BLaER1 (cell line): Measurements from ENCODE around the gene SELL.
"Not testable (repeated sequence)": the region's sequence is repeated elsewhere in the genome, so short reads cannot be mapped to it uniquely, and the experiment has no call there.

Experiments
- H3K27ac ChIP-seq: shearing (Covaris generic); formaldehyde crosslinking; 2 replicates; pipeline ENCODE4 v1.8.1; 2022
- H3K27me3 ChIP-seq: shearing (Covaris generic); formaldehyde crosslinking; 2 replicates; pipeline ENCODE4 v1.8.1; 2022
- H3K36me3 ChIP-seq: shearing (Covaris generic); formaldehyde crosslinking; 2 replicates; pipeline ENCODE4 v1.8.1; 2022
- H3K4me1 ChIP-seq: shearing (Covaris generic); formaldehyde crosslinking; 2 replicates; pipeline ENCODE4 v1.8.1; 2022
- H3K4me2 ChIP-seq: shearing (Covaris generic); formaldehyde crosslinking; 2 replicates; pipeline ENCODE4 v1.8.1; 2022
- H3K4me3 ChIP-seq: shearing (Covaris generic); formaldehyde crosslinking; 2 replicates; pipeline ENCODE4 v1.8.1; 2022
- H3K9ac ChIP-seq: shearing (Covaris generic); formaldehyde crosslinking; 2 replicates; pipeline ENCODE4 v1.8.1; 2022
- H3K9me3 ChIP-seq: shearing (Covaris generic); formaldehyde crosslinking; 2 replicates; pipeline ENCODE4 v1.8.1; 2022
- H4K20me1 ChIP-seq: shearing (Covaris generic); formaldehyde crosslinking; 2 replicates; pipeline ENCODE4 v1.8.1; 2022
- Cebpa-rat ChIP-seq: shearing (Covaris generic); IDR thresholded peaks from 2 replicates; pipeline ENCODE4 v1.8.1; 2022

SELL gene

GRCh38 chr1:169731446-169731845 lies 20.0 kb upstream of the SELL start:
- TF ChIP-seq Cebpa-rat, result no peak
- Histone ChIP-seq H4K20me1 (no peaks in the 10 kb centered on the region), H3K27ac (no peak overlapping the region), H3K36me3 (no peaks in the 10 kb centered on the region), H3K4me3 (no peak overlapping the region), H3K27me3 (no peaks in the 10 kb centered on the region), H3K4me1 (no peaks in the 10 kb centered on the region), H3K9ac (no peak overlapping the region), H3K9me3 (no peaks in the 10 kb centered on the region), H3K4me2 (no peak overlapping the region)

DNA sequence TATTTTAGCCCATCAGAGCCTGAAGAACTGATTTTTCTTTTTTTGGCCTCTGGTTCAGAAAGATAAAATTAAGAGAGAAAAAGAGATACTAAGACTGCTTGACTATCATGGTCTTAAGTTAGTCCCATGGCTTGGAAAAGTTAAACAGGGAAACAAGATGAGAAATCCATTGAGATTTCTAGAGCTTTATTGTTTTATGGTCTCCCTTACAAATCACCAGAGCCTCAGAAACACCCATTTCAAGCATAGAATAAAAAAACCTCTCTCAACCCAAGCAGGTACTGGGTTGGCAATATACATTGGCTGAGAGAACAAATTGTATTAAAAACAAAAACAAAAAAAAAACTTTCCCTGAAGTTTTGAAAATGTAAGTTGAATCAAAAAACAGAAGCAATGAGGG lies 18.6 kb upstream of the SELL start:
- Histone ChIP-seq H3K4me2 (no peak overlapping the region), H3K27me3 (no peaks in the 10 kb centered on the region), H3K9ac (no peak overlapping the region), H3K9me3 (no peaks in the 10 kb centered on the region), H4K20me1 (no peaks in the 10 kb centered on the region), H3K4me1 (no peaks in the 10 kb centered on the region), H3K4me3 (no peak overlapping the region), H3K27ac (no peak overlapping the region), H3K36me3 (no peaks in the 10 kb centered on the region)
- TF ChIP-seq Cebpa-rat, result no peak

- no peaks in the 10 kb centered on the region for H3K36me3 ChIP-seq
- no peaks in the 10 kb centered on the region for H3K27me3 ChIP-seq
- no peaks in the 10 kb centered on the region for H3K4me1 ChIP-seq
- H3K9me3 ChIP-seq, result no peaks in the 10 kb centered on the region
- no peak for TF ChIP-seq Cebpa-rat
- no peak overlapping the region for H3K4me3 ChIP-seq
- no peaks in the 10 kb centered on the region for H4K20me1 ChIP-seq
- H3K9ac ChIP-seq, result no peak overlapping the region
- H3K27ac ChIP-seq, result no peak overlapping the region
- no peak overlapping the region for H3K4me2 ChIP-seq
These were observed 15.9 kb upstream of the SELL start for GRCh38 chr1:169727307-169727706.

DNA sequence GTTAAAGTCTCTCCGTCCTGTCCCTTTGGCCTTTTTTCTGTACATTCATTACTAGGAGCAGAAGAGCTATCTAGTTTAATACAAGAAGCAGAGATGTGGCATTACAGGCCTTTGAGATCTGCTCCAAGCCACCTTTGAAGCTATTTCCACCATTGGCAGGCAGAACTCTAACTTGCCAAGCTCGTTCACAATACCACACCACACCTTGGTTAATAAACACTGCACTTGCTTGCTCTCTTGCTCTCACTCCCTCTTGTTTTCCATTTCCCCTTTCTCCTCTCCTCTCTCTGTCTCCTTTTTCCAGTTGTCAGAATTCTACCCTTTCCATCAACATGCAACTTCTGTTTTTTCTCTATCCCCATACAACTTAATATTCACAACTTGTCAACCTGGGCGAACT lies 15.4 kb upstream of the SELL start:
- Histone ChIP-seq H3K4me3 (no peak overlapping the region), H3K4me1 (no peaks in the 10 kb centered on the region), H3K9ac (no peak overlapping the region), H3K27ac (no peak overlapping the region), H4K20me1 (no peaks in the 10 kb centered on the region), H3K27me3 (no peaks in the 10 kb centered on the region), H3K9me3 (no peaks in the 10 kb centered on the region), H3K36me3 (no peaks in the 10 kb centered on the region), H3K4me2 (no peak overlapping the region)
- TF ChIP-seq Cebpa-rat, result no peak

DNA sequence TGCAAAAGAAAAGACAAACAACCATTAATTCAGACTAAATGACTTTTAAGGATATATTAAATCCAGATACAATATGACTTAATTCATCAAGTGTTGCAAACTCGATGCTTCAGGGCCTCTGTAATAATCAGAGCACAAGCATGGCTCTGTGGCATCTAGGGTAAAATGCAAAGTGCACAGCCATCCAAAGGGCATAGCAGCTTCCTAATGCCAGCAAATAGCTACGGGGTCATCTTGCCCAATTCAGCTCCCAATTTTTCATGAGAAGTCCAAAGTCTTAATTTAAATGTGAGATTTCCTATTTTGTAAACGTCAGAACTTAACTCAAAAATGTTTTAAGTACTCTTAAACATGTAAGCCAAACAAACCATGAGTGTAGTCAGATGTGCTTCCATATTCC lies 14.5 kb upstream of the SELL start:
- no peak for TF ChIP-seq Cebpa-rat
- Histone ChIP-seq H3K9ac (no peak overlapping the region), H4K20me1 (no peaks in the 10 kb centered on the region), H3K36me3 (no peaks in the 10 kb centered on the region), H3K27me3 (no peaks in the 10 kb centered on the region), H3K9me3 (no peaks in the 10 kb centered on the region), H3K4me2 (no peak overlapping the region), H3K27ac (no peak overlapping the region), H3K4me1 (no peaks in the 10 kb centered on the region), H3K4me3 (no peak overlapping the region)

DNA sequence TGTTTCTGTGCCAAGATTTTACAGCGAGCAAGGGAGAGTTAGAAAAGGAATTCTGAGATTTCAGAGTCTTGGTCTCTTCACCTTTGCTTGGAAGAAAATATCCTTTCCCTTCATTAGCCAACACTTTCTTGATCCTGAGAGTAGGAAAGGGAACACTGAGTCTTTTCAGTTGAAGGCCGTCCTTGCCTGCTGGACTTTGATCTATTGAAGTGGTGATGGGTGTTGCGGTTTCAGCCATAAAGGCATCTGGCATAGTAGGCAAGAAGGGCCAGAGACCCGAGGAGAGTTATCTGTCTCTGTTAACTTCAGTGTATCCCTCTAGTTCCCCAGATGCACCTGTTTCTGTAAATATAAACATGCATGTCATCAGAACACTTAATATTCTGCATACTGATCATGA lies 12.7 kb upstream of the SELL start:
- Histone ChIP-seq H3K27ac (no peak overlapping the region), H3K9me3 (no peaks in the 10 kb centered on the region), H3K9ac (no peak overlapping the region), H3K36me3 (no peaks in the 10 kb centered on the region), H3K4me3 (no peak overlapping the region), H4K20me1 (no peaks in the 10 kb centered on the region), H3K4me1 (no peaks in the 10 kb centered on the region), H3K4me2 (no peak overlapping the region), H3K27me3 (no peaks in the 10 kb centered on the region)
- no peak for TF ChIP-seq Cebpa-rat

DNA sequence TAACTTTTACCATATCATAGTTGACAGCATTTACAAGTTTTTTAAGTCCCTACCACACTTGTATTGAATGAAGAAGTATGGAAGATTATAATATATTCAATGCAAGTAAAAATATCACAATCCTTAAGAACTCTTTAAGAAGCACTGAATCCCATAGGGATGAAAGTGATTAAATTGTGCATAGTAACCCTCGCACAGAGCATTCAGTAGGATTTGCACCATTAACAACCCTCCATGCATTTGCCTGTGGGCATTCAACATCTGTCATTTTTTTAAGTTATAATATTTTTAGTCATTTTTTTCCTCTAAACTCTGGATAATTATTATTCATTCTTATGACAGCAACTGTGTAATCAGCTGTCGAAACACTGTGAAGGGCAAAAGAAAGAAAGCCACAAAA lies 12.3 kb upstream of the SELL start:
- H4K20me1 ChIP-seq, result no peaks in the 10 kb centered on the region
- no peak overlapping the region for H3K9ac ChIP-seq
- no peaks in the 10 kb centered on the region for H3K4me1 ChIP-seq
- no peak for TF ChIP-seq Cebpa-rat
- H3K4me3 ChIP-seq, result no peak overlapping the region
- H3K27me3 ChIP-seq, result no peaks in the 10 kb centered on the region
- no peak overlapping the region for H3K4me2 ChIP-seq
- no peaks in the 10 kb centered on the region for H3K9me3 ChIP-seq
- no peaks in the 10 kb centered on the region for H3K36me3 ChIP-seq
- no peak overlapping the region for H3K27ac ChIP-seq

DNA sequence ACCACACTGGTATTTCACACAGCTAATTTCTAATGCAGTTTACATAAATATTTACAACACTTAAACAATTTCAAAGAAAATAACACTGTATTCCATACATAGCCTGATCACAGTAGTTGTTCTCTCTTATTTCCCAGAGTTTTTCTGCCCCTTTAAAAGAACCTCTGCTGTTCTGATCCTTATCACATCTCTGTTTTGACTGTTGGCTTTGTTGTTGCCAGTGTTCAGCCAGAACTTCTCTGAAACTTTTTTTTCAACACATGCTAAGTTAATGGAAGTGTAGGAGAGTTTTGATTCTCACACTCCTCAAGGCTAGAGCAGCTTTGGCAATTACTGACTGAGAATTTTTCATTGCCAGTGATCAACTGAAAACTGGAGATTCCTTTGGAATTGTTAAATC lies 11.4 kb upstream of the SELL start:
- Histone ChIP-seq H3K27ac (no peak overlapping the region), H3K9me3 (no peaks in the 10 kb centered on the region), H3K9ac (no peak overlapping the region), H3K36me3 (no peaks in the 10 kb centered on the region), H3K27me3 (no peaks in the 10 kb centered on the region), H3K4me3 (no peak overlapping the region), H4K20me1 (no peaks in the 10 kb centered on the region), H3K4me2 (no peak overlapping the region), H3K4me1 (no peaks in the 10 kb centered on the region)
- TF ChIP-seq Cebpa-rat, result no peak

GRCh38 chr1:169715100-169715499 lies 3.7 kb upstream of the SELL start:
- H4K20me1 ChIP-seq, H3K27me3 ChIP-seq, H3K36me3 ChIP-seq, H3K4me2 ChIP-seq, H3K9ac ChIP-seq, H3K9me3 ChIP-seq, H3K27ac ChIP-seq, H3K4me3 ChIP-seq: not testable (repeated sequence)
- peaks cover 10% of the 10 kb centered on the region for H3K4me1 ChIP-seq

GRCh38 chr1:169713090-169713489 lies 1.7 kb upstream of the SELL start:
- not testable (repeated sequence) for H3K4me3 ChIP-seq, H3K4me2 ChIP-seq, H3K27ac ChIP-seq, H3K36me3 ChIP-seq, H3K9me3 ChIP-seq, H3K9ac ChIP-seq, H3K27me3 ChIP-seq, H4K20me1 ChIP-seq
- peaks cover 10% of the 10 kb centered on the region for H3K4me1 ChIP-seq

GRCh38 chr1:169712309-169712631 lies 850 bp upstream of the SELL start:
- Histone ChIP-seq H3K4me3 (no peak overlapping the region), H3K36me3 (no peaks in the 10 kb centered on the region), H3K9me3 (peaks cover 9% of the 10 kb centered on the region; the same call in 1 of the 2 replicates), H3K4me1 (peaks cover 10% of the 10 kb centered on the region), H3K27me3 (no peaks in the 10 kb centered on the region), H4K20me1 (no peaks in the 10 kb centered on the region), H3K4me2 (peak overlapping the region; percentile 58; the same call in 1 of the 2 replicates), H3K9ac (no peak overlapping the region), H3K27ac (no peak overlapping the region)
- no peak for TF ChIP-seq Cebpa-rat
